CMK (cell line): Measurements from ENCODE around the gene C1orf141.
"Not testable (repeated sequence)": the region's sequence is repeated elsewhere in the genome, so short reads cannot be mapped to it uniquely, and the experiment has no call there.

Experiments
- DNase-seq: peaks from one replicate; pipeline ENCODE4 v3.0.0-alpha.2; 2010; ENCODE audit warnings: low read depth

Gene C1orf141

GRCh38 chr1:67134695-67135094 lies at the start of gene C1orf141:
C1orf141 (minus strand) TSS chr1:67134970; CDS start chr1:67127240, 7,730 bp downstream.
- DNase-seq: no peak

- no peak for DNase-seq
Measured at GRCh38 chr1:67175530-67176087, 40.8 kb upstream of the C1orf141 start.

- DNase-seq: no peak
Measured at GRCh38 chr1:67174716-67175284, 40.0 kb upstream of the C1orf141 start.

GRCh38 chr1:67173988-67174387 lies 39.2 kb upstream of the C1orf141 start:
- no peak for DNase-seq

- no peak for DNase-seq
Measured at GRCh38 chr1:67171978-67172377, 37.2 kb upstream of the C1orf141 start.

- no peak for DNase-seq
Measured at GRCh38 chr1:67171574-67171955, 36.8 kb upstream of the C1orf141 start.

- DNase-seq: no peak
Measured at GRCh38 chr1:67170751-67171573, 36.2 kb upstream of the C1orf141 start.

- no peak for DNase-seq
Measured at GRCh38 chr1:67169932-67170331, 35.2 kb upstream of the C1orf141 start.

- no peak for DNase-seq
Measured at GRCh38 chr1:67169496-67169895, 34.7 kb upstream of the C1orf141 start.

- DNase-seq: no peak
Measured at GRCh38 chr1:67166196-67166595, 31.4 kb upstream of the C1orf141 start, which contains the start of gene IL23R. IL23R (plus strand) TSS chr1:67166454; CDS start chr1:67168121, 1,667 bp downstream.

- DNase-seq: no peak
Measured at GRCh38 chr1:67165468-67166041, 30.8 kb upstream of the C1orf141 start.

GRCh38 chr1:67162954-67163353 lies 28.2 kb upstream of the C1orf141 start:
- DNase-seq: no peak

GRCh38 chr1:67159233-67159632 lies 24.5 kb upstream of the C1orf141 start:
- DNase-seq: no peak

- no peak for DNase-seq
Measured at GRCh38 chr1:67158401-67158800, 23.6 kb upstream of the C1orf141 start.

GRCh38 chr1:67150931-67151330 lies 16.2 kb upstream of the C1orf141 start:
- DNase-seq: no peak

GRCh38 chr1:67149179-67149770 lies 14.5 kb upstream of the C1orf141 start:
- DNase-seq: peak; percentile 51

GRCh38 chr1:67148516-67149178 lies 13.9 kb upstream of the C1orf141 start:
- peak; percentile 11 for DNase-seq

GRCh38 chr1:67147973-67148372 lies 13.2 kb upstream of the C1orf141 start:
- DNase-seq: not testable (repeated sequence)

- no peak for DNase-seq
Measured at GRCh38 chr1:67146539-67146938, 11.8 kb upstream of the C1orf141 start.

GRCh38 chr1:67146101-67146500 lies 11.3 kb upstream of the C1orf141 start:
- DNase-seq: no peak

- no peak for DNase-seq
Measured at GRCh38 chr1:67144696-67145095, 9.9 kb upstream of the C1orf141 start.

GRCh38 chr1:67143966-67144365 lies 9.2 kb upstream of the C1orf141 start:
- DNase-seq: no peak
